Astrocyte (in vitro differentiated cells and primary cell): ENCODE measurements around the gene DCUN1D4. TPM values are rescaled to one million over a fixed set of nuclear protein-coding genes. Genes with fewer than 3 reads are reported as not detected.
A peak's percentile ranks its signal among the peaks of the same experiment; 100 is the strongest.

Experiments used
- DNase-seq: peaks from one replicate; pipeline ENCODE4 v3.0.0-alpha.2; 2010; ENCODE audit warnings: low read depth
- FAIRE-seq: peaks from 2 replicates; lab custom pipeline; 2011; peaks lifted over from hg19 to GRCh38; lab: Jason Lieb, UNC
- H2AFZ ChIP-seq: 2 replicates; pipeline ENCODE4 v1.6.0; 2012; ENCODE audit warnings: low read depth, low read length, inconsistent platforms
- H3K27ac ChIP-seq: 2 replicates; pipeline ENCODE4 v1.5.1; 2011; ENCODE audit warnings: low read depth, low read length, inconsistent platforms
- H3K27me3 ChIP-seq: 2 replicates; pipeline ENCODE4 v1.6.0; 2011; ENCODE audit warnings: low read length, inconsistent platforms; ENCODE audit not compliant: insufficient read depth
- H3K36me3 ChIP-seq: 2 replicates; pipeline ENCODE4 v1.5.1; 2011; ENCODE audit warnings: low read length, inconsistent platforms; ENCODE audit not compliant: insufficient read depth
- H3K4me1 ChIP-seq: 2 replicates; pipeline ENCODE4 v1.5.1; 2011; ENCODE audit warnings: low read length, inconsistent platforms; ENCODE audit not compliant: insufficient read depth
- H3K4me2 ChIP-seq: 2 replicates; pipeline ENCODE4 v1.6.0; 2012; ENCODE audit warnings: low read length, inconsistent platforms
- H3K4me3 ChIP-seq: 2 replicates; pipeline ENCODE4 v1.5.1; 2011; ENCODE audit warnings: low read depth, mild to moderate bottlenecking, low read length, inconsistent platforms; ENCODE audit not compliant: insufficient read depth
- H3K79me2 ChIP-seq: 2 replicates; pipeline ENCODE4 v1.6.0; 2012; ENCODE audit warnings: mild to moderate bottlenecking, low read length, inconsistent platforms; ENCODE audit not compliant: insufficient read depth
- H3K9ac ChIP-seq: 2 replicates; pipeline ENCODE4 v1.6.0; 2012; ENCODE audit warnings: mild to moderate bottlenecking, low read length, inconsistent platforms
- H3K9me3 ChIP-seq: 2 replicates; pipeline ENCODE4 v1.5.1; 2012; ENCODE audit warnings: low read depth, mild to moderate bottlenecking, low read length, inconsistent platforms; ENCODE audit not compliant: insufficient read depth
- H4K20me1 ChIP-seq: 2 replicates; pipeline ENCODE4 v1.6.0; 2012; ENCODE audit warnings: low read length, inconsistent platforms; ENCODE audit not compliant: insufficient read depth
- H3K27ac Mint-ChIP-seq: one replicate; pipeline ENCODE4 v1.8.0; 2021; ENCODE audit warnings: mild to moderate bottlenecking, mixed read lengths; ENCODE audit not compliant: unreplicated experiment
- H3K27me3 Mint-ChIP-seq: one replicate; pipeline ENCODE4 v1.8.0; 2021; ENCODE audit warnings: low read depth, mixed read lengths; ENCODE audit not compliant: unreplicated experiment
- H3K36me3 Mint-ChIP-seq: one replicate; pipeline ENCODE4 v1.8.0; 2021; ENCODE audit warnings: low read depth, mixed read lengths; ENCODE audit not compliant: unreplicated experiment
- H3K4me1 Mint-ChIP-seq: one replicate; pipeline ENCODE4 v1.8.0; 2021; ENCODE audit warnings: low read depth, mixed read lengths; ENCODE audit not compliant: unreplicated experiment
- H3K4me3 Mint-ChIP-seq: one replicate; pipeline ENCODE4 v1.8.0; 2021; ENCODE audit warnings: mild to moderate bottlenecking, moderate library complexity, mixed read lengths; ENCODE audit not compliant: unreplicated experiment
- H3K9me3 Mint-ChIP-seq: one replicate; pipeline ENCODE4 v1.8.0; 2021; ENCODE audit warnings: mild to moderate bottlenecking, mixed read lengths; ENCODE audit not compliant: unreplicated experiment
- CTCF ChIP-seq: IDR thresholded peaks from 2 replicates; pipeline ENCODE4 v1.5.1; 2011; ENCODE audit warnings: low read depth, mild to moderate bottlenecking, inconsistent platforms, low read length, moderate library complexity; ENCODE audit not compliant: insufficient read depth
- EZH2 ChIP-seq: IDR thresholded peaks from 2 replicates; pipeline ENCODE4 v1.6.1; 2012; ENCODE audit warnings: mild to moderate bottlenecking, low read length, inconsistent platforms; ENCODE audit not compliant: insufficient read depth
- total RNA-seq: library from RNA; stranded (reverse); gene quantifications from 2 replicates; pipeline ENCODE4 v1.2.1, GENCODE V29; 2021

Gene DCUN1D4
- total RNA-seq, 1 donor from 2014 or later = 59.0 TPM

GRCh38 chr4:51853027-51853682 lies 10.2 kb downstream of the DCUN1D4 start:
- TF ChIP-seq EZH2 = no peak
- no peak for TF ChIP-seq CTCF
- H2AFZ ChIP-seq = no peak overlapping the region
- no peaks in the 10 kb centered on the region for H3K27me3 ChIP-seq
- peaks cover 100% of the 10 kb centered on the region for H3K79me2 ChIP-seq
- DNase-seq (peak; percentile 18), FAIRE-seq (no peak)
- Mint-ChIP-seq H3K4me1 (peaks cover 17% of the 10 kb centered on the region), H3K36me3 (peaks cover 6% of the 10 kb centered on the region), H3K27ac (peak overlapping the region; percentile 48), H3K4me3 (no peak overlapping the region), H3K27me3 (no peaks in the 10 kb centered on the region), H3K9me3 (no peaks in the 10 kb centered on the region)
- no peaks in the 10 kb centered on the region for H3K36me3 ChIP-seq
- H3K4me1 ChIP-seq = no peaks in the 10 kb centered on the region
- no peak overlapping the region for H3K9ac ChIP-seq
- H3K9me3 ChIP-seq = no peaks in the 10 kb centered on the region
- no peak overlapping the region for H3K27ac ChIP-seq
- no peak overlapping the region for H3K4me3 ChIP-seq
- H4K20me1 ChIP-seq = peaks cover 84% of the 10 kb centered on the region
- H3K4me2 ChIP-seq = no peak overlapping the region

GRCh38 chr4:51855270-51855669 lies 12.3 kb downstream of the DCUN1D4 start:
- H3K27me3 Mint-ChIP-seq = no peaks in the 10 kb centered on the region
- Histone ChIP-seq H3K9ac (no peak overlapping the region), H3K4me2 (no peak overlapping the region), H3K4me3 (no peak overlapping the region), H2AFZ (no peak overlapping the region), H3K36me3 (no peaks in the 10 kb centered on the region), H3K27ac (no peak overlapping the region), H3K4me1 (no peaks in the 10 kb centered on the region), H4K20me1 (peaks cover 81% of the 10 kb centered on the region), H3K79me2 (peaks cover 99% of the 10 kb centered on the region), H3K9me3 (no peaks in the 10 kb centered on the region), H3K27me3 (no peaks in the 10 kb centered on the region)
- no peak overlapping the region for H3K27ac Mint-ChIP-seq
- no peak overlapping the region for H3K4me3 Mint-ChIP-seq
- H3K36me3 Mint-ChIP-seq = peaks cover 7% of the 10 kb centered on the region
- no peak for FAIRE-seq
- peaks cover 25% of the 10 kb centered on the region for H3K4me1 Mint-ChIP-seq
- TF ChIP-seq EZH2 (no peak), CTCF (no peak)
- no peaks in the 10 kb centered on the region for H3K9me3 Mint-ChIP-seq
- DNase-seq = no peak

- peaks cover 99% of the 10 kb centered on the region for H3K79me2 ChIP-seq
- no peak overlapping the region for H3K4me2 ChIP-seq
- no peaks in the 10 kb centered on the region for H3K36me3 ChIP-seq
- Mint-ChIP-seq H3K9me3 (no peaks in the 10 kb centered on the region), H3K27me3 (no peaks in the 10 kb centered on the region), H3K36me3 (peaks cover 9% of the 10 kb centered on the region), H3K4me1 (peaks cover 27% of the 10 kb centered on the region), H3K4me3 (no peak overlapping the region), H3K27ac (no peak overlapping the region)
- no peak overlapping the region for H3K9ac ChIP-seq
- H2AFZ ChIP-seq = no peak overlapping the region
- DNase-seq (no peak), FAIRE-seq (no peak)
- no peak for TF ChIP-seq EZH2
- TF ChIP-seq CTCF = no peak
- H3K27ac ChIP-seq = no peak overlapping the region
- H3K9me3 ChIP-seq = no peaks in the 10 kb centered on the region
- peaks cover 80% of the 10 kb centered on the region for H4K20me1 ChIP-seq
- no peaks in the 10 kb centered on the region for H3K27me3 ChIP-seq
- no peak overlapping the region for H3K4me3 ChIP-seq
- no peaks in the 10 kb centered on the region for H3K4me1 ChIP-seq
Measured at GRCh38 chr4:51855751-51856150, 12.8 kb downstream of the DCUN1D4 start.
